K562 (cell line): Measurements from ENCODE around the gene RNGTT. TPM values are rescaled to one million over a fixed set of nuclear protein-coding genes. Genes with fewer than 3 reads are reported as not detected.

Experiments
- ATAC-seq: fragments of 200-7000 bp; cut with Tn5 transposase; 3 replicates; pipeline ENCODE4 v1.9.1; 2020; ENCODE audit warnings: moderate library complexity
- BruUV-seq: library from RNA; stranded (reverse); fragments of 400-500 nt; replicated peaks from 2 replicates; lab custom pipeline; 2021; lab: Mats Ljungman, UMichigan
- CTCF ChIA-PET: fragments of 300-600 bp; formaldehyde crosslinking; extraction: SDS; loops from one replicate; lab custom pipeline; 2021; ENCODE audit warnings: low intra/inter-chr PET ratio; lab: Yijun Ruan, JAX
- POLR2A ChIA-PET: fragments of 300-600, 350-650 bp; sonication (Branson Sonifier 250); formaldehyde crosslinking; extraction: SDS; loops from one replicate; lab custom pipeline; 2021; ENCODE audit warnings: antibody characterized with exemption, inconsistent platforms; lab: Yijun Ruan, JAX
- DNase-seq, 4 experiments: peaks; one replicate each; pipeline versions ENCODE4 v3.0.0 to v3.0.0-alpha.2; 2011 to 2018; ENCODE audit warnings: low spot score in 3 of 4, mixed read lengths in 3 of 4; ENCODE audit errors: extremely low read depth in 1 of 4
- FAIRE-seq: peaks from 2 replicates; lab custom pipeline; 2011; peaks lifted over from hg19 to GRCh38; lab: Jason Lieb, UNC
- H2AFZ ChIP-seq: 2 replicates; pipeline ENCODE4 v1.6.0; 2011; ENCODE audit warnings: low read depth, low read length, control low read depth, inconsistent platforms
- H3K27ac ChIP-seq: fragments of 200-600 bp; 3 replicates; pipeline ENCODE4 v1.8.0; 2011; ENCODE audit warnings: low read depth, mild to moderate bottlenecking, control low read depth, inconsistent platforms, low read length, moderate library complexity, mixed read lengths; ENCODE audit errors: extremely low read depth
- H3K27me3 ChIP-seq, 2 experiments: fragments of 300-600 bp in 1 of 2; 2 replicates in 1 of 2; 3 replicates in 1 of 2; pipeline versions ENCODE4 v1.6.0 to v1.8.0; 2011; ENCODE audit warnings: inconsistent platforms in 2 of 2, low read length in 2 of 2, mild to moderate bottlenecking in 1 of 2, mixed read lengths in 1 of 2, moderate library complexity in 1 of 2; ENCODE audit not compliant: control insufficient read depth in 2 of 2, insufficient read depth in 2 of 2
- H3K36me3 ChIP-seq: fragments of 300-600 bp; 3 replicates; pipeline ENCODE4 v1.8.0; 2011; ENCODE audit warnings: mild to moderate bottlenecking, low read length, inconsistent platforms; ENCODE audit not compliant: control insufficient read depth, insufficient read depth
- H3K4me1 ChIP-seq, 2 experiments: fragments of 200-600 bp in 1 of 2; replicated peaks in 1 of 2; 2 replicates in 1 of 2; 3 replicates in 1 of 2; pipeline versions ENCODE4 v1.5.1 to v1.8.0; 2011; ENCODE audit warnings: inconsistent platforms in 2 of 2, low read length in 2 of 2, mild to moderate bottlenecking in 1 of 2, mixed read lengths in 1 of 2, moderate library complexity in 1 of 2; ENCODE audit not compliant: control insufficient read depth in 2 of 2, insufficient read depth in 2 of 2
- H3K4me2 ChIP-seq: 2 replicates; pipeline ENCODE4 v1.6.1; 2011; ENCODE audit warnings: low read length, control low read depth, inconsistent platforms, mixed read lengths; ENCODE audit not compliant: insufficient read depth
- H3K4me3 ChIP-seq: fragments of 200-600 bp; sonication (generic), shearing (Covaris generic); 2 replicates; pipeline ENCODE4 v1.5.1; 2016; ENCODE audit warnings: control low read depth, inconsistent platforms
- H3K79me2 ChIP-seq: fragments of 200-600 bp; 3 replicates; pipeline ENCODE4 v1.8.0; 2011; ENCODE audit warnings: low read length, inconsistent platforms; ENCODE audit not compliant: control insufficient read depth, insufficient read depth
- H3K9ac ChIP-seq, 2 experiments: 2 replicates each; pipeline versions ENCODE4 v1.6.0 to v1.6.1; 2011; ENCODE audit warnings: low read depth in 2 of 2, low read length in 2 of 2, control low read depth in 1 of 2, inconsistent platforms in 1 of 2, mild to moderate bottlenecking in 1 of 2, mixed read lengths in 1 of 2; ENCODE audit not compliant: insufficient read depth in 1 of 2
- H3K9me1 ChIP-seq: one replicate; pipeline ENCODE4 v1.6.0; 2011; ENCODE audit warnings: inconsistent platforms, mild to moderate bottlenecking, low read length, moderate library complexity; ENCODE audit not compliant: control insufficient read depth, insufficient read depth
- H3K9me3 ChIP-seq: replicated peaks from 2 replicates; pipeline ENCODE4 v1.5.1; 2011; ENCODE audit warnings: low read depth, low read length, inconsistent platforms; ENCODE audit not compliant: control insufficient read depth, insufficient read depth
- H4K20me1 ChIP-seq: replicated peaks from 2 replicates; pipeline ENCODE4 v1.6.1; 2011; ENCODE audit warnings: low read length, inconsistent platforms, mixed read lengths; ENCODE audit not compliant: control insufficient read depth, insufficient read depth
- ARID1B ChIP-seq: fragments of 450-650 bp; IDR thresholded peaks from 2 replicates; pipeline ENCODE4 v1.6.1; 2016; ENCODE audit warnings: antibody characterized with exemption, mild to moderate bottlenecking, inconsistent platforms
- CBFA2T2 ChIP-seq: fragments of 450-650 bp; conservative IDR thresholded peaks from 2 replicates; pipeline ENCODE4 v1.6.1; 2017; ENCODE audit warnings: mild to moderate bottlenecking
- CREB5 ChIP-seq: fragments of 250-450 bp; sonication (Bioruptor Pico); IDR thresholded peaks from 2 replicates; pipeline ENCODE4 v1.5.0; 2020; ENCODE audit warnings: mild to moderate bottlenecking
- CXXC5 ChIP-seq: fragments of 250-450 bp; sonication (Bioruptor Pico); IDR thresholded peaks from 2 replicates; pipeline ENCODE4 v1.8.0; 2022; ENCODE audit warnings: inconsistent platforms, mild to moderate bottlenecking, moderate library complexity
- ELF2 ChIP-seq: fragments of 250-450 bp; sonication (Bioruptor Pico); IDR thresholded peaks from 2 replicates; pipeline ENCODE4 v1.5.0; 2021; ENCODE audit warnings: mild to moderate bottlenecking
- IRF2 ChIP-seq: sonication (generic); formaldehyde crosslinking; IDR thresholded peaks from 2 replicates; pipeline ENCODE4 v1.8.1; 2022; ENCODE audit warnings: mild to moderate bottlenecking, missing genetic modification reagents
- MCM7 ChIP-seq, 2 experiments: fragments of 450-650 bp; IDR thresholded peaks; 2 replicates each; pipeline ENCODE4 v1.6.1; 2016 to 2018
- NCOR1 ChIP-seq: fragments of 450-650 bp; IDR thresholded peaks from 2 replicates; pipeline ENCODE4 v1.6.1; 2016; ENCODE audit warnings: mild to moderate bottlenecking, moderate library complexity
- PHB2 ChIP-seq: fragments of 450-650 bp; IDR thresholded peaks from 2 replicates; pipeline ENCODE4 v1.6.1; 2017; ENCODE audit warnings: low read depth
- RB1 ChIP-seq: fragments of 450-650 bp; IDR thresholded peaks from 2 replicates; pipeline ENCODE4 v1.6.1; 2017; ENCODE audit warnings: low read depth, mild to moderate bottlenecking
- SMAD2 ChIP-seq: fragments of 150-350 bp; IDR thresholded peaks from 2 replicates; pipeline ENCODE4 v1.6.1; 2014; ENCODE audit warnings: low read depth, mild to moderate bottlenecking, low read length
- TAL1 ChIP-seq: fragments of 450-650 bp; IDR thresholded peaks from 2 replicates; pipeline ENCODE4 v1.6.1; 2016; ENCODE audit warnings: mild to moderate bottlenecking
- ZBTB26 ChIP-seq: fragments of 450-650 bp; formaldehyde crosslinking; IDR thresholded peaks from 2 replicates; pipeline ENCODE4 v1.4.0; 2022; ENCODE audit warnings: missing genetic modification characterization
- ZNF239 ChIP-seq: fragments of 250-450 bp; sonication (Bioruptor Pico); IDR thresholded peaks from 2 replicates; pipeline ENCODE4 v1.4.0; 2020; ENCODE audit warnings: mild to moderate bottlenecking
- ZNF354B ChIP-seq: fragments of 250-450 bp; sonication (Bioruptor Pico); IDR thresholded peaks from 2 replicates; pipeline ENCODE4 v1.4.0; 2020
- WGBS: fragments of 100-300 bp; shearing (Covaris generic); methylation state at CpG from one replicate; pipeline ENCODE4 v1.1.6; 2016; ENCODE audit warnings: low coverage, mixed read lengths; ENCODE audit not compliant: insufficient coverage; ENCODE audit errors: missing lambda C conversion rate; 5-methylcytosine and 5-hydroxymethylcytosine counted together
- in situ Hi-C: fragments of 300-500 bp; cut with MboI; formaldehyde crosslinking; loops from 4 replicates; pipeline ENCODE4 v1.15.0; 2018; ENCODE audit warnings: inconsistent platforms, mixed read lengths
- intact Hi-C: fragments of 100-400 bp; cut with micrococcal nuclease; formaldehyde crosslinking; loops from 2 replicates; pipeline ENCODE4 v1.14.2; 2022
- polyA plus RNA-seq, 8 experiments: library from polyadenylated mRNA; depleted of rRNA in 4 of 8; stranded (reverse) in 5 of 8; unstranded in 3 of 8; fragments of >200 nt; fragmentation: Nextera tagmentation in 2 of 8; fragmentation: Illumina TruSeq in 1 of 8; extraction: Ambion mirVana in 2 of 8; extraction: Trizol in 1 of 8; gene quantifications; 2 replicates each; pipeline versions ENCODE4 v1.2.1 to v1.2.3, GENCODE V29; 2011 to 2014; ENCODE audit warnings: inconsistent platforms in 1 of 8, missing spikeins in 1 of 8
- total RNA-seq, 7 experiments: library from RNA; depleted of rRNA in 6 of 7; stranded (reverse); fragments of >200 nt in 6 of 7; fragmentation: Illumina TruSeq in 2 of 7; extraction: Trizol in 2 of 7; gene quantifications; 2 replicates each; pipeline versions ENCODE4 v1.2.1 to v1.2.3, GENCODE V29; 2011 to 2021; ENCODE audit warnings: low replicate concordance in 1 of 7

The RNGTT gene
- total and polyA plus RNA-seq, 9 of the 15 experiments (the other 6 are each of a cell fraction or from before 2014, with no cell fraction given): 6.1 to 31.7 (median 19.5) TPM

GRCh38 chr6:88964509-88964908 is 1.1 kb upstream of the RNGTT start:
- peak overlapping the region; percentile 95 for H2AFZ ChIP-seq
- H3K9me1 ChIP-seq: no peaks in the 10 kb centered on the region
- peaks cover 4 to 9% of the 10 kb centered on the region in 2 experiments; a peak in 4 of 5 replicates for H3K4me1 ChIP-seq
- H3K4me3 ChIP-seq: peak overlapping the region; percentile 99
- H3K36me3 ChIP-seq: peaks cover 4% of the 10 kb centered on the region; the same call in 1 of the 3 replicates
- 30% methylated on average over 5 of the region's 5 CpGs for WGBS
- H3K9ac ChIP-seq: peak overlapping the region in 1 of 2 experiments; percentile 80; a peak in 3 of 4 replicates
- H3K4me2 ChIP-seq: peak overlapping the region; percentile 92
- H3K27ac ChIP-seq: peak overlapping the region; percentile 80
- peak; percentile 56 for FAIRE-seq
- no peaks in the 10 kb centered on the region for H4K20me1 ChIP-seq
- peak in 2 of 4 experiments; percentile 32 to 58 for DNase-seq
- ChIA-PET CTCF (no interaction called here), POLR2A (interaction anchor here (1.5 kb wide), 1 partner anchor 10 kb away, joined by 5 read pairs; no protein-coding TSS in a partner anchor)
- H3K79me2 ChIP-seq: peaks cover 47% of the 10 kb centered on the region
- peak; percentile 63 for ATAC-seq
- H3K27me3 ChIP-seq: no peaks in the 10 kb centered on the region
- intact Hi-C loops: no loop called here
- BruUV-seq: no TSS peak
- in situ Hi-C loops: no loop called here
- H3K9me3 ChIP-seq: peaks cover 4% of the 10 kb centered on the region
- TF ChIP-seq CXXC5 (0 out of 2 replicates have a peak, but pooled peaks have one; percentile 8), ELF2 (CRISPR knock-in tag) (no peak), ZNF354B (CRISPR knock-in tag) (no peak), MCM7 (IDR thresholded peaks at IDR 0.05) (no peak), IRF2 (CRISPR knock-in tag) (no peak), ARID1B (peak; percentile 49; the same call in 1 of the 2 replicates), TAL1 (peak; percentile 59; the same call in 1 of the 2 replicates), ZBTB26 (CRISPR knock-in tag) (no peak), PHB2 (no peak), SMAD2 (no peak), NCOR1 (no peak), CBFA2T2 (peak; percentile 63), ZNF239 (CRISPR knock-in tag) (no peak), CREB5 (CRISPR knock-in tag) (no peak), RB1 (no peak)
